HG03139 (cell line): ENCODE data around the gene GOLGA1.
"Not testable (repeated sequence)": the region's sequence is repeated elsewhere in the genome, so short reads cannot be mapped to it uniquely, and the experiment has no call there.

Experiments
- ATAC-seq: cut with Tn5 transposase; IDR thresholded peaks from one replicate; pipeline ENCODE4 v1.9.1; 2021; ENCODE audit not compliant: unreplicated experiment

GOLGA1 gene

DNA sequence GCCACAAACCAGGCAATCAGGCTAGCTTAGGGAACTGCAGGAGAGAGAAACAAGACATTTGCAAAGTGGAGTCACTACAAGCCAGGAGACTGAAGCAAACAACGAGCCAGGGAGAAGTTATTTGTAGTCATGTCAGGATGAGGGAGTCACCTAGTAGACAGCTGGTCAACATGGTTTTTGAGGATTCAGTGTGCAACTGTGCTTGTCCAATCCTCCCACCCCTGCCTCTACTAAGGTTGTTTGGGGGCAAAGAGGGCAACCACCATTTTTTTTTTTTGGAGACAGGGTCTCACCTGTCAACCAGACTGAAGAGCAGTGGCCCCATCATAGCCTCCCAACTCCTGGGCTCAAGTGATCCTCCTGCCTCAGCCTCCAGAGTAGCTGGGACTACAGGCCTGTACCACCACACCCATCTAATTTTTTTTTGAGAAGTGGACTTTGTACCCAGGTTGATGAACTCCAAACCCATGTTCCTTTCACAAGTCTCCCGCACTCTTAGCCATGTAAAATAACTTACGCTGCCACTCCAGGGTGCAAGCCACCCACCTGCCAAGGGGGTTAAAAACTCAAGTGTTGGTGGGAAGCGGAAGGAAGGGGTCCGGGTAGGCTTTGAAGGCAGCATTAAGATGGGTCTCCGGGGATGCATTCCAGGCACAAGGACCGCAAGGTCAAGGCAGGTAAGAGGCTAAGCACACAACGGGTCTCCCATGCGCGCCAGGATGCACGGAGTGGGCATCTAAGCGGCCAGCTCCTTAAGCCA, 80.1 kb downstream of the GOLGA1 start:
- no peak for ATAC-seq

DNA sequence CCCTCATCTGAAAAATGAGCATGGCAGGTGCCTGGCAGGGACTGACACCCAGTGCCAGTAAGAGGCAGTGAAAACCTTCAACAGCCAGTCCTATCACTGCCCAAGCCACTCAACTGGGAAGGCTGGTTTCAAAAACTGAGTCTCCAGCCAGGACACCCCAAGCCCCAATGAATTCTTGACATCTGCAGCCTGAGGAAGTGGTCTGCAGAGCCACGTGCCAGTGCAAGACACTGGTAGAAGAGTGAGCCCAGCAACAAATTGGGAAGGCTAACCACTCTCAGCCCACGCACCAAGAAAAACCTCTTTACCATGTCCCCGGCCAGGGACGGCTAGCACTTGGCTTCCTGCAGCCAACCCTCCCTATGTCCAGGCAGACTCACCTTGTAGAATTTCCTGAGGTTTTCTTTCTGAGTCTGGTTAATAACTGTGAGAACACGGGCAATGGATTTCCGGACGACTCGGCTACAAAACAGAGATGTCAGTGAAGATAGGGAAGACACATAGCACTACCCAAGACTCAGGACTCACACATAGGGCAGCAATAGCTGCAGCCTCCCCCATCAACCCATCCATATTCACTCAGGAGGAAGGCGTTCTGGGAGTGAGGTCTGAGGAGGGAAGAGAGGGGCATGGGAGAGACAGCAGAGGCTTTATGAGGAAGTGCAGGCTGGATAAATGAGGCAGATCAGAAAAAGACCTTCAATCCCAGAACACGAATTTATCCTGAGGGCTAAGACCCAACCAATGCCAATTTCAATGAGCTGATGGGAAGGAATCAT, 80.9 kb downstream of the GOLGA1 start:
- ATAC-seq = no peak

DNA sequence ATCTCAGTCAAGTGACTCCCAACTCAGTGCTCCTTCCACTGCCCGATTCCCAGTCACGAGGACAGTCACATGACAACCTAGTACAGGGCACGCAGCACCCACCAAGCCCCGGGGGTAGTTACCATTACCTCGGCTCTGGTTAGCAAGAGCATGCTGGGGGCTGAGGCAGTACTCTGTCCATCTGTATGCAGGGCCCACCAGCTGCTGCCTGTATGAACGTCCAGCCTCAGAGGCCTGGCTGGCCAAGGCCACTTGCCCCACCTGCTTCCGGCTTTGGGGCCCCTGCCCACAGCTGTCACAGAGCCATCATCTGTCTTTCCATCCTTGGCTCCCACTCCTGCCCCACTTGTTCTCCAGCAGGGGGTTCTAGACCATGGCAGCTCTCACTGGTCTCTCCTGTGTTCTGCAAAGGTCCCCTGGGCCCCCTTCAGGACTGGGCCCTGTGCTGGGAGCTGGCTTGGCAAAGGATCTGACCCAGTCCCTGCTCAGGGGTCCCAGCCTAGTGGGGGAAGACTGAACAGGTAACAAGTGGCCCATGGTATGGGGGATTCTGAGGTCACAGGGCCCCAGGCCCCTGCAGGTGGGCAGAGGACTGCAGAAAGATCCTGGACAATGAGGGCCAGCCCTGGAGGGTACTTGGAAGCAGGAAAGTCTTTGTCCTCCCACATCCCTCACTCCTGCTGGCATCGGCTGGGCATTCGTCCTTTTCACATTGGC, 82.4 kb downstream of the GOLGA1 start:
- ATAC-seq = no peak

GRCh38 chr9:124857533-124858162, 83.2 kb downstream of the GOLGA1 start:
- ATAC-seq = no peak

DNA sequence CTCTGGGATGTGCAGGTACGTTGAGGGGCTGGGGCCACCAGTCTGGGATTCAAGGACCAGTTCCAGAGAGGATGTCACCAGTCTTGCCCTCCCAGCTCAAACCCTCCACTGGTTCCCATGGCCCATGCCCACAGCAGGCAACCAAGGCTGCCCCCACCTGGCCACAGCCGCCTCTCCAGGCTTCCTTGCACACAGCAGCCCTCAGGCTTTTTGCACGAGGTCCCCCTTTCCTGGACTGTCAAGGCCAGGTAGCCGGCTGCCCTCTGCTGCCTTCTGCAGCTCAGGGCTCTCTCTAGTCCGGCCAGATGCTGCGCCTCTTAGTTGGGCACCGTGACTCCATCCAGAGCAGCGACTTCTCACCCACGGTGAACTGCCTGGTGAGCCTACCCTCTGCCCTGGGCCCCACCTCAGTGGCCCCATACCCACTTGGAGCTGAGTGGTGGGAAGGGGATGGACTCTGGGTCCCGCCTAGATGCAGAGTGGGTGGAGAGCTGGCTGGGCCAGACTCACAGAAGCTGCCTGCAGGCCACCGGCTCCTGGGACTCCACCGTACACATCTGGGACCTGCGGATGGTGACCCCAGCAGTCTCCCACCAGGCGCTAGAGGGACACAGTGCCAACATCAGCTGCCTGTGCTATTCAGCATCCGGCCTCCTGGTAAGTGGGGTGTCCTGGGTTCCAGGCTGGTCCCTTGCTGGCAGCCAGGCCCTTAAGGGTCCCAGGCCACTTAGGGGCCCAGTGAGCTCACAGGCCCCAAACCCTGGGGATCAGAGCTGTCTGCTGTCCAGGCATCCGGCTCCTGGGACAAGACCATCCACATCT, 84.7 kb downstream of the GOLGA1 start:
- ATAC-seq = no peak

- no peak for ATAC-seq
Observed at GRCh38 chr9:124855566-124855943, 85.3 kb downstream of the GOLGA1 start.

- no peak for ATAC-seq
Observed at GRCh38 chr9:124854822-124855221, 86.1 kb downstream of the GOLGA1 start.

DNA sequence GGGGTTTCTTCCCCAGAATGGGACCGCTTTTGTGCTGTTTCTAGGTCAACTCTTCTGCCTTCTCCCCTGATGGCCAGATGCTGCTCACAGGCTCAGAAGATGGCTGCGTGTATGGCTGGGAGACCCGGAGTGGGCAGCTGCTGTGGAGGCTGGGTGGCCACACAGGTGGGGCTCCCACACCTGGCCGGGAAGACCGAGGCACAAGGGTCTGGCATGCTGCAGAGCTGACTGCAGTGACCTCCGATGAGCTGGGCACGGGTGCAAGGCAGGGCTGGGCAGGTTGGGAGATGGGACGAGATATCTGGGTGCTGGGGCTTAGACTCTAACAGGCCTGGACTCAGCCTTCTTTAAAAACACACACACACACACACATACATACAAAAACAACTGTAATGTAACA, 86.7 kb downstream of the GOLGA1 start:
- no peak for ATAC-seq

DNA sequence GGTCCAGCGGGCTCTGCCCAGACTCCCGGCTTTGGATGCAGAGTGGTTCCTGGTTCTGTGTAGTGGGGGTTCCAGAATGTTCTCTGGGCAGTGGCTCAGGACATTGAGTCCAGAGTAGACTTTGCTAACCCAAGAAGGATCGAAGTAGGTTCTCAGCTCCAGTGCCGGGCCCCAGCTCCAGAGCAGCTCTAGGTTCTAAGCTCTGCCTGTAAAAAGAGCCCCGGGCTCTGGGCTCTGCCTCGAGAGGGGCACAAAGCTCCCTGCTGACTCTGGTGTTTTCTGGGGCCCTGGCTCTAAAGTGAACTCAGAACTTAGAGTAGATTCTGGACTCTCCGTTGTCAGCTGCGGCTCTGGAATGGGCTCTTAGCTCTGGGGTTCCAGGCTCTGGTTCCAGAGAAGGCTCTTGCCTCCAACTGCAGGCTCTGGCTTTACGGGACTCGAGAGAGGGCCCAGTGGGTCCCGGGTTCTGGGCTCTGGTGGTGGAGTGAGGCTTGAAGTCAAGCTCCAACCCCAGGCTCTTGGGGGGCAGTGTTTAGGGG, 87.2 kb downstream of the GOLGA1 start:
- ATAC-seq = no peak

DNA sequence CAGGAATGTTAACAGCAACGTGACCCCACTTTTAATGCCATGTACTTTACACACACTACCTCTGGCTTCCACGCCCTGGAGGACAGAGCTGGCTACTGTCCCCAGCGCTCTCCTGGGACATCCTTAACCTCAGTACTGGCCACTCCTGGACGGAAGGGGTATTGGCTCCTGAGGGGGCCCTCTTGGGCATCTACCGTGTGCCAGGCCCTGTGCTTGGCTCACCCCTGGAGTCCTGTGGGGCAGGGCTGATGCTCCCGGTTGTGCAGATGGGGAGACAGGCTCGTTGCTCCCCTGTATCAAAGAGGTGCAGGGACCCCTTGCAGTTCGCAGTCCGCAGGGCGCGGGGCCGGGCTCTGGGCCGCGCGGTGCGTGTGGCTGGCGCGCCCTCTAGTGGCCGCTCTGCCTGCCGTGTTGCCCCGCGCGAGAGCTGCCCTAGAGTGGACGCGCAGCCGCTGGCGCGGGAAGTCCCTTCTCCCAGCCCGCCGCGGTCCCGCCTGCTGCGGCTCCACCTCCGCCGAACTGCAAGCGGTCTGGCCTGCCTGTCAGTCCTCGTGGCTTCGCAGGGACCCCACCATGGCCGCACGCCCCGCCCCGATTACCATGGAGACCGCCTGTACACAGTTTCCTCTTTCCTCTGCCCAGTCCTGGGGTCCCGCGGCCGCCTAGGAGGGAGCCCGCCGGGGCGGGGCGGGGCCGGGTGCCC, 87.9 kb downstream of the GOLGA1 start, which contains the start of gene WDR38:
WDR38 (plus strand) TSS at position 632 of the 703 bp plus-strand sequence. CDS start 72 bp downstream, outside the sequence.
- ATAC-seq = no peak

DNA sequence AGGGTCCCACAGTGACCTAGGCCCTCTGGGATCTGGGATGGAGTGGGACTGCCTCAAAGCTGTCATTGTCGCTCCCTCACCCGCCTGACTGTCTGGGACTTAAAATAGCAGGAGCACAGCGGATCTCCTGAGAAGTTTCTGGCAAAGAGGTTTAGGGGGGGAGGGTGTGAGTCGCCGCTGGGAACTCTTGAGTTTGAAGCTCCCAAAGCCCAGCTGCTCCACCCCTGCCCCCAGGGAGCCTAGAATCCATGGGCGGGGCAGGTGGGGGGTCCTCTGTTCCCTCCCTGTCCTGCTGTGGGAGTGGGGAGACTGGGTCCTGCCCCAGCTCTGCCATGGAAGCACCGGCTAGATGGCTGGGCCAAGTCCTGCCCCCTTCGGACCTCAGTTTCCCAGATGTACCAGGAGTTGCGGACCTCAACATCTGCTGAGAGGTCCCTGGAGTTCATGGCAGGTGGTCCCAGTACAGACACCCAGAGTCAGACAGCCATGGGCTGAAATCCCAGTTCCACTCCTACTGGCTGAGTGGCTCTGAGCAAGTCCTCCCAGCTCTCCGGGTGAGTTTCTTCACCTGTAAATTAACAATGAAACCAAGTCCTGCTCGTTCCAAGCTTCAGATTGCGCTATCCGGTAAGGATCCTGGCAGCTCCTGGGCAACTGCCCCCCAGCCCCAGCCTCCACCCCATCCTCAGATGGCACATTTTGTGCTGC, 88.6 kb downstream of the GOLGA1 start:
- no peak for ATAC-seq

- ATAC-seq = no peak
Observed at GRCh38 chr9:124849801-124850200, 91.1 kb downstream of the GOLGA1 start.

- ATAC-seq = no peak
Observed at GRCh38 chr9:124846969-124847368, 93.9 kb downstream of the GOLGA1 start.

DNA sequence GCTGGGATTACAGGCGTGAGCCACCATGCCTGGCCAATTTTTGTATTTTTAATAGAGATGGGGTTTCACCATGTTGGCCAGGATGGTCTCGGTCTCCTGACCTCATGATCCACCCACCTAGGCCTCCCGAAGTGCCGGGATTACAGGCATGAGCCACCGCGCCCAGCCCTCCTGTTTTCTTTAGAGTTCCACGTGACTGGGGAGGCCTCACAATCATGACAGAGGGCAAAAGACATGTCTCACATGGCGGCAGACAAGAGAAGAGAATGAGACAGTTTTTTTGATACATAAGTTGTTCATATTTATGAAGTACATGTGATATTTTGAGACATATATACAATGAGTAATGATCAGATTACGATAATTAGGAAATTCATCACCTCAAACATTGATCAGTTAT, 94.4 kb downstream of the GOLGA1 start:
- not testable (repeated sequence) for ATAC-seq

DNA sequence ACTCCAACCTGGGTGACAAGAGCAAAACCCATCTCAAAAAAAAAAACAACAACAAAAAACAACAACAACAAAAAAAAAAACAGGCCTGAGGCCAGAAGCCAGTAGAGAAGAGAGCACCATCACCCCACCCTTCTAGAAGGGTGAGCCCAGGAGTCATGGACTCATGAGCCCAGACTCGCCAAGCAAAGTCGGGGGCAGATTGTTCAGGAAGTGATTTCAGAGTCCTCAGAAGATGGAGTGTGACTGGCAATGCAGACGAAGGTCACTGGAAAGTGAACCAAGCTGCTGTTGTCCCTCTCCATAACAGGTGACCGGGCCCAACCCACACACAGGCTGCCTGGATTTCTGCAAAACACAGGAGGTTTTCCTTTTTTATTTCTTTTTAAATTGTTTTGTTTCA, 96.6 kb downstream of the GOLGA1 start:
- no peak for ATAC-seq

GRCh38 chr9:124843456-124844034, 97.3 kb downstream of the GOLGA1 start:
- ATAC-seq = no peak

DNA sequence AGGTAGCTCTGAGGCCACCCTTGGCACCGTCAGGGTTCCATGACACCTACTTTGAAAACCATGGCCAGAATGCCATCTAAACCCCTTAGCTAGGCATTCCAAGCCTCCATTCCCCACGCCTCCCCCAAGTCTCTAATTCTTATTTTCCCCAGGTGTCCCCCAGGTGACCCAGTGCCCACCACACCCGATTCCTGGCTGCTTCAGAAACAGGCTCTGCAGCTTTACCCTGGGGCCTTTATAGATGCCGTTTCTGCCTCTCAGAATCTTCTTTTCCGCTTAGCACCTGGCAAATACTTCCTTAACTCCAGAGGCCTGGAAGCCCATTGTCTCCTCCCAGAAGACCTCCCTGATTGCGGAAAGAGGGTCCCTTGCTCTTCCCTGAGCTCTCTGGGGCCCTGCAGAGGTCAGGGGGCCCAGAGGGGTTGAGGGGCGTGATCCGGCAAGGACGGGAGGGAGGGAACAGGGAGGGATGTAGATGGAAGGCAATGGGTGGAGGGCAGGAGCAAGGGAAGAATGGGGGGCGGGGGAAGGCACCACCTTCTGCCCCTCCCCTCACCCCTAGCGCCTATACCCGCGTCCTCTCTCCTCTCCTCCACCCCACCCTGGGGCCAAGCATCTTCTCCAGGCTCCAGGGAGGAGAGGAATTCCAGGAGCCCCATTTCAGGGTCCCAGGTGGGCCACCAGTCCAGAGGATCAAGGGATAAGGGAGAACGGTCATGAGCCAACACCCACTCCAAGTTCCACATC, 99.6 kb downstream of the GOLGA1 start:
- ATAC-seq = no peak
